Parathyroid adenoma (tissue), 2 donors: ENCODE measurements around the gene SIGLEC9.

Source experiments
- H2AFZ ChIP-seq: fragments of 300-600 bp; sonication (generic); one replicate; pipeline ENCODE4 v1.7.0; 2017; ENCODE audit warnings: antibody characterized with exemption, mild to moderate bottlenecking
- H3K27ac ChIP-seq: fragments of 300-600 bp; sonication (generic); one replicate; pipeline ENCODE4 v1.7.0; 2017
- H3K27me3 ChIP-seq: fragments of 300-600 bp; sonication (generic); one replicate; pipeline ENCODE4 v1.7.0; 2017; ENCODE audit warnings: low read length; ENCODE audit not compliant: control insufficient read depth, insufficient read depth
- H3K36me3 ChIP-seq: fragments of 300-600 bp; sonication (generic); one replicate; pipeline ENCODE4 v1.7.0; 2017; ENCODE audit warnings: low read length; ENCODE audit not compliant: control insufficient read depth, insufficient read depth
- H3K4me1 ChIP-seq: fragments of 300-600 bp; sonication (generic); one replicate; pipeline ENCODE4 v1.7.0; 2017; ENCODE audit warnings: control low read depth
- H3K4me2 ChIP-seq: fragments of 300-600 bp; sonication (generic); one replicate; pipeline ENCODE4 v1.7.0; 2017; ENCODE audit warnings: low read length
- H3K4me3 ChIP-seq: fragments of 300-600 bp; sonication (generic); one replicate; pipeline ENCODE4 v1.7.0; 2017; ENCODE audit warnings: low read depth, low read length
- H3K79me2 ChIP-seq: fragments of 300-600 bp; sonication (generic); one replicate; pipeline ENCODE4 v1.7.0; 2017; ENCODE audit warnings: control low read depth
- H3K9ac ChIP-seq: fragments of 300-600 bp; sonication (generic); one replicate; pipeline ENCODE4 v1.7.0; 2017; ENCODE audit warnings: mild to moderate bottlenecking
- H3K9me3 ChIP-seq: fragments of 300-600 bp; sonication (generic); one replicate; pipeline ENCODE4 v1.7.0; 2017; ENCODE audit warnings: low read length; ENCODE audit not compliant: control insufficient read depth
- CTCF ChIP-seq: fragments of 300-600 bp; sonication (generic); IDR thresholded peaks from one replicate; pipeline ENCODE4 v1.7.0; 2017; ENCODE audit warnings: antibody characterized with exemption, mild to moderate bottlenecking
- donor health status: primary hyperparathyroidism.

SIGLEC9 gene

GRCh38 chr19:51079481-51080110 lies 45.1 kb upstream of the SIGLEC9 start:
- no peak overlapping the region for H3K9ac ChIP-seq
- H3K9me3 ChIP-seq: no peaks in the 10 kb centered on the region
- no peaks in the 10 kb centered on the region for H3K27me3 ChIP-seq
- H3K79me2 ChIP-seq: no peaks in the 10 kb centered on the region
- H3K4me3 ChIP-seq: no peak overlapping the region
- H3K4me2 ChIP-seq: no peak overlapping the region
- TF ChIP-seq CTCF: no peak
- H3K27ac ChIP-seq: no peak overlapping the region
- no peaks in the 10 kb centered on the region for H3K36me3 ChIP-seq
- H3K4me1 ChIP-seq: no peaks in the 10 kb centered on the region
- H2AFZ ChIP-seq: no peak overlapping the region

- Histone ChIP-seq H3K9me3 (no peaks in the 10 kb centered on the region), H3K4me2 (no peak overlapping the region), H3K79me2 (no peaks in the 10 kb centered on the region), H3K27me3 (no peaks in the 10 kb centered on the region), H3K36me3 (no peaks in the 10 kb centered on the region), H3K4me1 (no peaks in the 10 kb centered on the region), H3K9ac (no peak overlapping the region), H3K4me3 (no peak overlapping the region), H2AFZ (no peak overlapping the region), H3K27ac (no peak overlapping the region)
- no peak for TF ChIP-seq CTCF
These were observed 43.2 kb upstream of the SIGLEC9 start for GRCh38 chr19:51081476-51081875.

- Histone ChIP-seq H3K36me3 (no peaks in the 10 kb centered on the region), H3K9me3 (no peaks in the 10 kb centered on the region), H3K9ac (no peak within 1 kb of the TSS), H3K79me2 (no peaks in the 10 kb centered on the region), H3K27me3 (no peaks in the 10 kb centered on the region), H3K27ac (no peak within 1 kb of the TSS), H2AFZ (no peak within 1 kb of the TSS), H3K4me1 (no peaks in the 10 kb centered on the region), H3K4me2 (no peak within 1 kb of the TSS), H3K4me3 (no peak within 1 kb of the TSS)
- no peak for TF ChIP-seq CTCF
These were observed 42.1 kb upstream of the SIGLEC9 start, which contains the start of gene KLK14 for GRCh38 chr19:51082611-51083010. Gene KLK14 (minus strand): TSS chr19:51082887. CDS start chr19:51082614, 273 bp downstream.

GRCh38 chr19:51083181-51083580 lies 41.5 kb upstream of the SIGLEC9 start:
- Histone ChIP-seq H3K27ac (no peak overlapping the region), H2AFZ (no peak overlapping the region), H3K36me3 (no peaks in the 10 kb centered on the region), H3K4me3 (no peak overlapping the region), H3K4me2 (no peak overlapping the region), H3K79me2 (no peaks in the 10 kb centered on the region), H3K4me1 (no peaks in the 10 kb centered on the region), H3K9me3 (no peaks in the 10 kb centered on the region), H3K27me3 (no peaks in the 10 kb centered on the region), H3K9ac (no peak overlapping the region)
- no peak for TF ChIP-seq CTCF

- Histone ChIP-seq H3K27ac (no peak overlapping the region), H3K9me3 (no peaks in the 10 kb centered on the region), H3K27me3 (no peaks in the 10 kb centered on the region), H3K79me2 (no peaks in the 10 kb centered on the region), H3K9ac (no peak overlapping the region), H3K4me3 (no peak overlapping the region), H2AFZ (no peak overlapping the region), H3K36me3 (no peaks in the 10 kb centered on the region), H3K4me2 (no peak overlapping the region), H3K4me1 (no peaks in the 10 kb centered on the region)
- TF ChIP-seq CTCF: no peak
These were observed 40.9 kb upstream of the SIGLEC9 start for GRCh38 chr19:51083783-51084182.
